Endothelial cell of umbilical vein (primary cell): ENCODE measurements around the gene ELOB. TPM values are rescaled to one million over a fixed set of nuclear protein-coding genes. Genes with fewer than 3 reads are reported as not detected.

Experiments used
- BruUV-seq: library from RNA; stranded (reverse); fragments of 400-500 nt; replicated peaks from 2 replicates; lab custom pipeline; 2021; lab: Mats Ljungman, UMichigan
- CTCF ChIA-PET: fragments of 300-600, 350-600 bp; sonication (Branson Sonifier 250); formaldehyde crosslinking; loops from one replicate; lab custom pipeline; 2021; ENCODE audit warnings: antibody characterized with exemption, inconsistent platforms; lab: Charles Lee
- POLR2A ChIA-PET: fragments of 300-600, 350-600 bp; sonication (Branson Sonifier 250); formaldehyde crosslinking; loops from one replicate; lab custom pipeline; 2021; ENCODE audit warnings: antibody characterized with exemption, inconsistent platforms; lab: Charles Lee
- DNase-seq: peaks from one replicate; pipeline ENCODE4 v3.0.0-alpha.2; 2011; ENCODE audit warnings: low read depth, low spot score
- FAIRE-seq: peaks from 2 replicates; lab custom pipeline; 2011; peaks lifted over from hg19 to GRCh38; lab: Jason Lieb, UNC
- H2AFZ ChIP-seq: 2 replicates; pipeline ENCODE4 v1.6.0; 2012; ENCODE audit warnings: low read depth, low read length, control low read depth, inconsistent platforms
- H3K27ac ChIP-seq: 2 replicates; pipeline ENCODE4 v1.5.1; 2011; ENCODE audit warnings: low read depth, mild to moderate bottlenecking, control low read depth, low read length, moderate library complexity; ENCODE audit not compliant: insufficient read depth
- H3K27me3 ChIP-seq, 2 experiments: 2 replicates each; pipeline versions ENCODE4 v1.6.0 to v1.6.1; 2011; ENCODE audit warnings: low read length in 2 of 2, mixed read lengths in 1 of 2; ENCODE audit not compliant: control insufficient read depth in 2 of 2, insufficient read depth in 2 of 2
- H3K36me3 ChIP-seq, 2 experiments: 2 replicates in 1 of 2; 3 replicates in 1 of 2; pipeline ENCODE4 v1.5.1; 2011; ENCODE audit warnings: low read length in 2 of 2, mild to moderate bottlenecking in 1 of 2, moderate library complexity in 1 of 2; ENCODE audit not compliant: control insufficient read depth in 2 of 2, insufficient read depth in 2 of 2; ENCODE audit errors: extremely low read depth in 1 of 2
- H3K4me1 ChIP-seq: 3 replicates; pipeline ENCODE4 v1.5.1; 2011; ENCODE audit warnings: mild to moderate bottlenecking, low read length; ENCODE audit not compliant: control insufficient read depth, insufficient read depth; ENCODE audit errors: extremely low read depth
- H3K4me2 ChIP-seq: 2 replicates; pipeline ENCODE4 v1.6.1; 2011; ENCODE audit warnings: low read length, control low read depth, mixed read lengths; ENCODE audit not compliant: insufficient read depth
- H3K4me3 ChIP-seq, 3 experiments: fragments of 200-600 bp in 1 of 3; sonication (generic), shearing (Covaris generic) in 1 of 3; replicated peaks in 1 of 3; 2 replicates each; pipeline ENCODE4 v1.5.1; 2011 to 2016; ENCODE audit warnings: control low read depth in 3 of 3, low read length in 3 of 3, mild to moderate bottlenecking in 2 of 3, inconsistent platforms in 1 of 3, low read depth in 1 of 3, moderate library complexity in 1 of 3; ENCODE audit not compliant: insufficient read depth in 1 of 3
- H3K79me2 ChIP-seq: 2 replicates; pipeline ENCODE4 v1.6.0; 2012; ENCODE audit warnings: low read length, inconsistent platforms; ENCODE audit not compliant: control insufficient read depth, insufficient read depth
- H3K9ac ChIP-seq: replicated peaks from 2 replicates; pipeline ENCODE3; 2011; ENCODE audit warnings: low read length, control low read depth; ENCODE audit not compliant: insufficient read depth; ENCODE audit errors: extremely low read depth
- H3K9me1 ChIP-seq: replicated peaks from 3 replicates; pipeline ENCODE4 v1.6.0; 2011; ENCODE audit warnings: mild to moderate bottlenecking, low read length; ENCODE audit not compliant: control insufficient read depth, insufficient read depth; ENCODE audit errors: extremely low read depth
- H3K9me3 ChIP-seq: replicated peaks from 2 replicates; pipeline ENCODE4 v1.5.1; 2012; ENCODE audit warnings: low read length, inconsistent platforms; ENCODE audit not compliant: control insufficient read depth, insufficient read depth
- H4K20me1 ChIP-seq: replicated peaks from 2 replicates; pipeline ENCODE3; 2011; ENCODE audit warnings: mild to moderate bottlenecking, low read length; ENCODE audit not compliant: control insufficient read depth, insufficient read depth; ENCODE audit errors: extremely low read depth
- EZH2 ChIP-seq: IDR thresholded peaks from 2 replicates; pipeline ENCODE4 v1.6.1; 2012; ENCODE audit warnings: borderline replicate concordance, low read depth, mild to moderate bottlenecking, moderate library complexity, low read length, inconsistent platforms; ENCODE audit not compliant: severe bottlenecking
- FOS ChIP-seq: IDR thresholded peaks from 2 replicates; pipeline ENCODE4 v1.6.1; 2011; ENCODE audit warnings: mild to moderate bottlenecking, low read length, moderate library complexity, borderline replicate concordance; ENCODE audit not compliant: insufficient read depth
- GATA2 ChIP-seq: IDR thresholded peaks from 2 replicates; pipeline ENCODE4 v1.7.0; 2011; ENCODE audit warnings: low read depth, mild to moderate bottlenecking, moderate library complexity, mixed read lengths, low read length; ENCODE audit not compliant: insufficient read length, insufficient read depth
- JUN ChIP-seq: IDR thresholded peaks from 2 replicates; pipeline ENCODE4 v1.6.1; 2011; ENCODE audit warnings: borderline replicate concordance, low read depth; ENCODE audit not compliant: insufficient read length, insufficient read depth
- MYC ChIP-seq: IDR thresholded peaks from one replicate; pipeline ENCODE4 v1.6.1; 2011; ENCODE audit warnings: mild to moderate bottlenecking, low read depth, low read length
- POLR2A ChIP-seq: IDR thresholded peaks from 2 replicates; pipeline ENCODE4 v1.6.1; 2012; ENCODE audit warnings: low read depth, mild to moderate bottlenecking, control low read depth, low read length
- POLR2AphosphoS5 ChIP-seq: IDR thresholded peaks from 2 replicates; pipeline ENCODE4 v1.6.1; 2012; ENCODE audit warnings: low read depth, mild to moderate bottlenecking, control low read depth, low read length, moderate library complexity; ENCODE audit not compliant: insufficient read depth
- dilution Hi-C: fragments of 300-500 bp; cut with MboI; formaldehyde crosslinking; loops from one replicate; pipeline ENCODE4 v1.15.0; 2019; ENCODE audit warnings: low sequenced_read_pairs; ENCODE audit not compliant: extremely low pct_ligation_motif_present
- intact Hi-C: fragments of 100-400 bp; cut with micrococcal nuclease; formaldehyde crosslinking; loops from one replicate; pipeline ENCODE4 v1.10.0; 2022
- polyA plus RNA-seq, 4 experiments: library from polyadenylated mRNA; depleted of rRNA in 3 of 4; stranded (reverse) in 3 of 4; unstranded in 1 of 4; fragments of >200 nt; gene quantifications; 2 replicates each; pipeline versions ENCODE4 v1.2.1 to v1.2.3, GENCODE V29; 2011 to 2012; ENCODE audit warnings: missing spikeins in 1 of 4
- total RNA-seq: library from RNA; stranded (reverse); gene quantifications from 2 replicates; pipeline ENCODE4 v1.2.3, GENCODE V29; 2021
- TF ChIP-seq, protein P1 (sequence below), 2 donors: IDR thresholded peaks; 1 replicate in 1 of 2; 2 replicates in 1 of 2; pipeline ENCODE4 v1.5.1; 2011; ENCODE audit warnings: low read length in 2 of 2, mild to moderate bottlenecking in 2 of 2, moderate library complexity in 2 of 2, control low read depth in 1 of 2, inconsistent platforms in 1 of 2, low read depth in 1 of 2; ENCODE audit not compliant: insufficient read depth in 1 of 2; ENCODE audit errors: extremely low read depth in 1 of 2
- TF ChIP-seq, protein P2 (sequence below): IDR thresholded peaks from 2 replicates; pipeline ENCODE4 v1.6.1; 2011; ENCODE audit not compliant: insufficient read depth, insufficient read length

The ELOB gene
- total and polyA plus RNA-seq, 2 donors (not counting 3 experiments of a cell fraction or from before 2014, with no cell fraction given), result 251 to 848 TPM

DNA sequence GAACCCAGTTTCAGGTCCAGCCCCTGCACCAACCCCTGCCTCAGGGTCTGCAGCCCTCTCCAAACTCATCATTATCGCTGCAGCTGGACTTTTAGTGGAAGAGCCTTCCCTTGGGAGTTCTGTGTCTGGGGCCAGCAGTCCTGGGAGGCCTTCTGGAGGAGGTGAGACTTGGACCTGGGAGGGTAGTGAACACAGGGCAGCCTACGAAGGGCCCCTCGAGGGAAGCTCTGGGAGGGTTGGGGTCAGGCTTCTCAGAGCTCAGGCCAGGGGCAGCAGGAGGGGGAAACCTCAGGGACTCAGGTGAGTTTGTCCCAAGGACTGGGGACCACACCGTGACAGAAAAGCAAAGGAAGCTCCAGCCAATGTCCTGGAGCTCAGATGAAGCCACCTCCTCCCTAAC lies 35.9 kb downstream of the ELOB start:
- DNase-seq (no peak), FAIRE-seq (no peak)
- H3K27me3 ChIP-seq, result no peaks in the 10 kb centered on the region
- H3K36me3 ChIP-seq, result no peaks in the 10 kb centered on the region
- H3K4me1 ChIP-seq, result no peaks in the 10 kb centered on the region
- BruUV-seq, result no TSS peak
- H3K4me3 ChIP-seq, result no peak overlapping the region
- H4K20me1 ChIP-seq, result no peaks in the 10 kb centered on the region
- no peak overlapping the region for H2AFZ ChIP-seq
- CTCF ChIA-PET, result interaction anchor here (1.2 kb wide), 1 partner anchor 98 kb away, joined by 6 read pairs; no protein-coding TSS in a partner anchor
- H3K9ac ChIP-seq, result no peak overlapping the region
- H3K9me3 ChIP-seq, result no peaks in the 10 kb centered on the region
- dilution Hi-C loops (no loop called here), intact Hi-C loops (no loop called here)
- H3K4me2 ChIP-seq, result no peak overlapping the region
- POLR2A ChIA-PET, result interaction anchor here (0.6 to 1.0 kb wide), 2 partner anchors 58 to 402 kb away, joined by 3 to 8 read pairs; partner anchors contain the start of gene KCTD5
- no peaks in the 10 kb centered on the region for H3K79me2 ChIP-seq
- no peak overlapping the region for H3K27ac ChIP-seq
- no peaks in the 10 kb centered on the region for H3K9me1 ChIP-seq
- no peak for TF ChIP-seq EZH2
- TF ChIP-seq JUN, result no peak
- TF ChIP-seq, protein P1, sequence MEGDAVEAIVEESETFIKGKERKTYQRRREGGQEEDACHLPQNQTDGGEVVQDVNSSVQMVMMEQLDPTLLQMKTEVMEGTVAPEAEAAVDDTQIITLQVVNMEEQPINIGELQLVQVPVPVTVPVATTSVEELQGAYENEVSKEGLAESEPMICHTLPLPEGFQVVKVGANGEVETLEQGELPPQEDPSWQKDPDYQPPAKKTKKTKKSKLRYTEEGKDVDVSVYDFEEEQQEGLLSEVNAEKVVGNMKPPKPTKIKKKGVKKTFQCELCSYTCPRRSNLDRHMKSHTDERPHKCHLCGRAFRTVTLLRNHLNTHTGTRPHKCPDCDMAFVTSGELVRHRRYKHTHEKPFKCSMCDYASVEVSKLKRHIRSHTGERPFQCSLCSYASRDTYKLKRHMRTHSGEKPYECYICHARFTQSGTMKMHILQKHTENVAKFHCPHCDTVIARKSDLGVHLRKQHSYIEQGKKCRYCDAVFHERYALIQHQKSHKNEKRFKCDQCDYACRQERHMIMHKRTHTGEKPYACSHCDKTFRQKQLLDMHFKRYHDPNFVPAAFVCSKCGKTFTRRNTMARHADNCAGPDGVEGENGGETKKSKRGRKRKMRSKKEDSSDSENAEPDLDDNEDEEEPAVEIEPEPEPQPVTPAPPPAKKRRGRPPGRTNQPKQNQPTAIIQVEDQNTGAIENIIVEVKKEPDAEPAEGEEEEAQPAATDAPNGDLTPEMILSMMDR (IDR thresholded peaks at IDR 0.05; ENCODE audit: extremely low read depth in 1 of 2, insufficient read depth in 1 of 2, low read depth in 1 of 2, low read length in 2 of 2), result no peak
- no peak for TF ChIP-seq GATA2
- TF ChIP-seq, protein P2, sequence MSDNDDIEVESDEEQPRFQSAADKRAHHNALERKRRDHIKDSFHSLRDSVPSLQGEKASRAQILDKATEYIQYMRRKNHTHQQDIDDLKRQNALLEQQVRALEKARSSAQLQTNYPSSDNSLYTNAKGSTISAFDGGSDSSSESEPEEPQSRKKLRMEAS, result no peak
- TF ChIP-seq POLR2A, result no peak
- TF ChIP-seq POLR2AphosphoS5, result no peak
- TF ChIP-seq MYC, result no peak
- TF ChIP-seq FOS, result no peak
